H9 (cell line): ENCODE data around the gene NDUFA3. TPM values are rescaled to one million over a fixed set of nuclear protein-coding genes. Genes with fewer than 3 reads are reported as not detected.

Experiments used
- DNase-seq: peaks from one replicate; pipeline ENCODE4 v3.0.0-alpha.2; 2017
- H2AFZ ChIP-seq: one replicate; pipeline ENCODE4 v1.6.1; 2013; ENCODE audit warnings: mild to moderate bottlenecking, low read length, control low read depth, moderate library complexity
- H2AK5ac ChIP-seq: 2 replicates; pipeline ENCODE4 v1.6.1; 2013; ENCODE audit warnings: low read length, control low read depth, mixed read lengths; ENCODE audit not compliant: insufficient read length
- H2BK120ac ChIP-seq: one replicate; pipeline ENCODE4 v1.6.1; 2013; ENCODE audit warnings: low read depth, mild to moderate bottlenecking, low read length, control low read depth, inconsistent platforms; ENCODE audit not compliant: poor library complexity, severe bottlenecking
- H2BK12ac ChIP-seq: 2 replicates; pipeline ENCODE4 v1.6.1; 2013; ENCODE audit warnings: low read length, control low read depth, mixed read lengths, low read depth; ENCODE audit not compliant: insufficient read length
- H2BK15ac ChIP-seq: 2 replicates; pipeline ENCODE4 v1.6.1; 2013; ENCODE audit warnings: low read depth, low read length, control low read depth
- H2BK20ac ChIP-seq: one replicate; pipeline ENCODE4 v1.6.1; 2013; ENCODE audit warnings: low read depth, mild to moderate bottlenecking, low read length, control low read depth, inconsistent platforms; ENCODE audit not compliant: poor library complexity, severe bottlenecking
- H2BK5ac ChIP-seq: 2 replicates; pipeline ENCODE4 v1.6.1; 2013; ENCODE audit warnings: low read length, control low read depth, mixed read lengths; ENCODE audit not compliant: insufficient read length
- H3K14ac ChIP-seq: 2 replicates; pipeline ENCODE4 v1.6.1; 2013; ENCODE audit warnings: low read length, control low read depth; ENCODE audit not compliant: insufficient read depth
- H3K18ac ChIP-seq: 2 replicates; pipeline ENCODE4 v1.6.1; 2013; ENCODE audit warnings: low read depth, mild to moderate bottlenecking, mixed read lengths, low read length, control low read depth; ENCODE audit not compliant: insufficient read length
- H3K23ac ChIP-seq: 2 replicates; pipeline ENCODE4 v1.6.1; 2013; ENCODE audit warnings: low read length, control low read depth, mixed read lengths, low read depth; ENCODE audit not compliant: insufficient read length
- H3K23me2 ChIP-seq: 2 replicates; pipeline ENCODE4 v1.6.1; 2013; ENCODE audit warnings: low read depth, mild to moderate bottlenecking, mixed read lengths, low read length, control low read depth; ENCODE audit not compliant: insufficient read length, poor library complexity, severe bottlenecking
- H3K27ac ChIP-seq: 2 replicates; pipeline ENCODE4 v1.5.1; 2013; ENCODE audit warnings: low read length, control low read depth, mixed read lengths, low read depth; ENCODE audit not compliant: insufficient read length
- H3K27me3 ChIP-seq: 2 replicates; pipeline ENCODE4 v1.6.1; 2013; ENCODE audit warnings: low read length, control low read depth, inconsistent platforms; ENCODE audit not compliant: insufficient read depth
- H3K4ac ChIP-seq: 2 replicates; pipeline ENCODE4 v1.6.1; 2013; ENCODE audit warnings: low read depth, mild to moderate bottlenecking, control low read depth, inconsistent platforms, low read length, moderate library complexity
- H3K4me1 ChIP-seq: 2 replicates; pipeline ENCODE4 v1.6.1; 2013; ENCODE audit warnings: low read length, control low read depth, inconsistent platforms; ENCODE audit not compliant: insufficient read depth
- H3K4me2 ChIP-seq: 2 replicates; pipeline ENCODE4 v1.6.1; 2013; ENCODE audit warnings: low read length, control low read depth, mixed read lengths; ENCODE audit not compliant: insufficient read length, insufficient read depth
- H3K56ac ChIP-seq: 2 replicates; pipeline ENCODE4 v1.6.1; 2013; ENCODE audit warnings: low read depth, mild to moderate bottlenecking, mixed read lengths, low read length, control low read depth; ENCODE audit not compliant: insufficient read length
- H3K79me1 ChIP-seq: 2 replicates; pipeline ENCODE4 v1.6.1; 2013; ENCODE audit warnings: low read depth, mild to moderate bottlenecking, moderate library complexity, low read length, control low read depth, inconsistent platforms; ENCODE audit not compliant: insufficient read depth, poor library complexity, severe bottlenecking
- H3K79me2 ChIP-seq: 2 replicates; pipeline ENCODE4 v1.6.1; 2013; ENCODE audit warnings: low read length, control low read depth, inconsistent platforms; ENCODE audit not compliant: insufficient read depth
- H3K9ac ChIP-seq: 2 replicates; pipeline ENCODE4 v1.6.1; 2013; ENCODE audit warnings: low read length, control low read depth, mixed read lengths; ENCODE audit not compliant: insufficient read length; ENCODE audit errors: extremely low read depth
- H3K9me3 ChIP-seq: one replicate; pipeline ENCODE4 v1.6.1; 2013; ENCODE audit warnings: low read depth, low read length, inconsistent platforms; ENCODE audit not compliant: control insufficient read depth
- H3T11ph ChIP-seq: one replicate; pipeline ENCODE4 v1.6.1; 2013; ENCODE audit warnings: mild to moderate bottlenecking, low read length, control low read depth, inconsistent platforms
- H4K20me1 ChIP-seq: one replicate; pipeline ENCODE4 v1.6.1; 2013; ENCODE audit not compliant: control insufficient read depth, insufficient read length, insufficient read depth
- H4K5ac ChIP-seq: 2 replicates; pipeline ENCODE4 v1.6.1; 2013; ENCODE audit warnings: low read depth, mild to moderate bottlenecking, mixed read lengths, low read length, control low read depth; ENCODE audit not compliant: insufficient read length
- H4K8ac ChIP-seq: replicated peaks from 2 replicates; pipeline ENCODE4 v1.6.1; 2013; ENCODE audit warnings: low read length, control low read depth, mixed read lengths, low read depth; ENCODE audit not compliant: insufficient read length
- H4K91ac ChIP-seq: 2 replicates; pipeline ENCODE4 v1.6.1; 2013; ENCODE audit warnings: low read depth, mild to moderate bottlenecking, moderate library complexity, mixed read lengths, low read length, control low read depth; ENCODE audit not compliant: insufficient read length
- H3K27ac Mint-ChIP-seq, 3 experiments: 2 replicates in 2 of 3; 3 replicates in 1 of 3; pipeline ENCODE4 v1.8.0; 2020 to 2021; ENCODE audit warnings: mixed read lengths in 3 of 3, mild to moderate bottlenecking in 1 of 3, moderate library complexity in 1 of 3
- H3K27me3 Mint-ChIP-seq: 2 replicates; pipeline ENCODE4 v1.8.0; 2021; ENCODE audit warnings: low read depth, mild to moderate bottlenecking, moderate library complexity, mixed read lengths
- H3K36me3 Mint-ChIP-seq, 3 experiments: 2 replicates in 2 of 3; 3 replicates in 1 of 3; pipeline ENCODE4 v1.8.0; 2020 to 2021; ENCODE audit warnings: low read depth in 3 of 3, mixed read lengths in 3 of 3; ENCODE audit not compliant: insufficient read depth in 1 of 3
- H3K4me1 Mint-ChIP-seq, 2 experiments: 2 replicates each; pipeline ENCODE4 v1.8.0; 2020; ENCODE audit warnings: mixed read lengths in 2 of 2
- H3K4me3 Mint-ChIP-seq, 2 experiments: 2 replicates in 1 of 2; 3 replicates in 1 of 2; pipeline ENCODE4 v1.8.0; 2020 to 2021; ENCODE audit warnings: mild to moderate bottlenecking in 2 of 2, mixed read lengths in 2 of 2, moderate library complexity in 1 of 2
- H3K9me3 Mint-ChIP-seq, 2 experiments: 2 replicates in 1 of 2; 3 replicates in 1 of 2; pipeline ENCODE4 v1.8.0; 2020; ENCODE audit warnings: mild to moderate bottlenecking in 2 of 2, mixed read lengths in 2 of 2, moderate library complexity in 1 of 2
- CTCF ChIP-seq: fragments of 200-600 bp; sonication (generic); conservative IDR thresholded peaks from 3 replicates; pipeline ENCODE4 v1.8.0; 2021; ENCODE audit warnings: antibody characterized with exemption, mild to moderate bottlenecking
- WGBS: extraction: QIAGEN DNeasy Blood & Tissue Kit; methylation state at CpG from one replicate; pipeline ENCODE4 v1.1.7; 2013; ENCODE audit warnings: missing lambda C conversion rate, low lambda C conversion rate, mixed read lengths; ENCODE audit not compliant: insufficient read length; ENCODE audit errors: extremely low coverage; 5-methylcytosine and 5-hydroxymethylcytosine counted together
- total RNA-seq: library from RNA; stranded (reverse); gene quantifications from 2 replicates; pipeline ENCODE4 v1.2.1, GENCODE V29; 2021

The NDUFA3 gene
- total RNA-seq, 1 experiment from 2014 or later = 174 TPM

- H4K8ac ChIP-seq = no peak overlapping the region
- H3K27ac ChIP-seq = no peak overlapping the region
- no CpG with 5 or more reads among the region's 20 CpGs for WGBS
- no peak overlapping the region for H2AK5ac ChIP-seq
- no peak overlapping the region for H3K4me2 ChIP-seq
- no peaks in the 10 kb centered on the region for H3K79me2 ChIP-seq
- no peak overlapping the region for H3K4ac ChIP-seq
- Mint-ChIP-seq H3K36me3 (peaks cover 31 to 75% (median 62%) of the 10 kb centered on the region in 3 experiments), H3K27ac (no peak overlapping the region), H3K9me3 (peaks cover 11 to 12% of the 10 kb centered on the region in 2 experiments), H3K4me3 (no peak overlapping the region), H3K27me3 (peaks cover 1% of the 10 kb centered on the region; the same call in 1 of the 2 replicates), H3K4me1 (peaks cover 4% of the 10 kb centered on the region in 2 experiments; a peak in 2 of 4 replicates)
- H2BK15ac ChIP-seq = no peak overlapping the region
- no peaks in the 10 kb centered on the region for H3K4me1 ChIP-seq
- DNase-seq = no peak
- no peak overlapping the region for H2BK12ac ChIP-seq
- H4K91ac ChIP-seq = no peak overlapping the region
- H3K9me3 ChIP-seq = peaks cover 4% of the 10 kb centered on the region
- no peak overlapping the region for H2BK120ac ChIP-seq
- no peak overlapping the region for H3K23ac ChIP-seq
- H2BK5ac ChIP-seq = no peak overlapping the region
- H3K79me1 ChIP-seq = peaks cover 4% of the 10 kb centered on the region
- no peak overlapping the region for H3K18ac ChIP-seq
- H3K56ac ChIP-seq = no peak overlapping the region
- H3K23me2 ChIP-seq = peaks cover 4% of the 10 kb centered on the region
- TF ChIP-seq CTCF = no peak
- no peak overlapping the region for H3K14ac ChIP-seq
- no peak overlapping the region for H2AFZ ChIP-seq
- H2BK20ac ChIP-seq = no peak overlapping the region
- no peak overlapping the region for H3K9ac ChIP-seq
- no peak overlapping the region for H4K5ac ChIP-seq
- no peak overlapping the region for H3T11ph ChIP-seq
- H3K27me3 ChIP-seq = no peaks in the 10 kb centered on the region
- peaks cover 3% of the 10 kb centered on the region for H4K20me1 ChIP-seq
Measured at GRCh38 chr19:54129617-54129996, 27.0 kb downstream of the NDUFA3 start.
